Keratinocyte (primary cell): ENCODE measurements around the gene REN. TPM values are rescaled to one million over a fixed set of nuclear protein-coding genes. Genes with fewer than 3 reads are reported as not detected.

Experiments
- DNase-seq: peaks from one replicate; pipeline ENCODE4 v3.0.0-alpha.2; 2011; ENCODE audit warnings: low read depth, missing footprints, low spot score
- FAIRE-seq: peaks from 2 replicates; lab custom pipeline; 2011; peaks lifted over from hg19 to GRCh38; lab: Jason Lieb, UNC
- H2AFZ ChIP-seq: 2 replicates; pipeline ENCODE4 v1.6.0; 2012; ENCODE audit warnings: low read length, control low read depth, inconsistent platforms; ENCODE audit not compliant: control insufficient read depth
- H3K27ac ChIP-seq: 2 replicates; pipeline ENCODE4 v1.5.1; 2011; ENCODE audit warnings: low read length; ENCODE audit not compliant: control insufficient read depth, insufficient read depth
- H3K27me3 ChIP-seq: 3 replicates; pipeline ENCODE4 v1.6.0; 2011; ENCODE audit warnings: low read length; ENCODE audit not compliant: control insufficient read depth, insufficient read depth; ENCODE audit errors: extremely low read depth
- H3K36me3 ChIP-seq, 2 experiments: 2 replicates in 1 of 2; 3 replicates in 1 of 2; pipeline ENCODE4 v1.5.1; 2011; ENCODE audit warnings: low read length in 2 of 2, mild to moderate bottlenecking in 1 of 2; ENCODE audit not compliant: control insufficient read depth in 2 of 2, insufficient read depth in 2 of 2; ENCODE audit errors: extremely low read depth in 1 of 2
- H3K4me1 ChIP-seq: 3 replicates; pipeline ENCODE4 v1.5.1; 2011; ENCODE audit warnings: low read length; ENCODE audit not compliant: control insufficient read depth, insufficient read depth; ENCODE audit errors: extremely low read depth
- H3K4me2 ChIP-seq: 3 replicates; pipeline ENCODE4 v1.6.0; 2011; ENCODE audit warnings: low read depth, low read length; ENCODE audit not compliant: control insufficient read depth, insufficient read depth; ENCODE audit errors: extremely low read depth
- H3K4me3 ChIP-seq, 3 experiments: fragments of 200-600 bp in 1 of 3; sonication (generic) in 1 of 3; 2 replicates in 2 of 3; 3 replicates in 1 of 3; pipeline ENCODE4 v1.5.1; 2011 to 2016; ENCODE audit warnings: low read length in 3 of 3, mild to moderate bottlenecking in 3 of 3, control low read depth in 2 of 3, inconsistent platforms in 1 of 3, low read depth in 1 of 3, mixed read lengths in 1 of 3, mixed run types in 1 of 3, moderate library complexity in 1 of 3; ENCODE audit not compliant: control insufficient read depth in 2 of 3, insufficient read depth in 2 of 3; ENCODE audit errors: extremely low read depth in 1 of 3
- H3K79me2 ChIP-seq: 2 replicates; pipeline ENCODE4 v1.6.0; 2012; ENCODE audit warnings: low read length; ENCODE audit not compliant: control insufficient read depth, insufficient read depth
- H3K9ac ChIP-seq: 3 replicates; pipeline ENCODE4 v1.6.0; 2011; ENCODE audit warnings: low read length; ENCODE audit not compliant: control insufficient read depth, insufficient read depth; ENCODE audit errors: extremely low read depth
- H3K9me1 ChIP-seq: 3 replicates; pipeline ENCODE4 v1.6.0; 2011; ENCODE audit warnings: low read length; ENCODE audit not compliant: control insufficient read depth, insufficient read depth; ENCODE audit errors: extremely low read depth
- H3K9me3 ChIP-seq: 2 replicates; pipeline ENCODE4 v1.5.1; 2012; ENCODE audit warnings: low read depth, low read length; ENCODE audit not compliant: control insufficient read depth
- H4K20me1 ChIP-seq: 3 replicates; pipeline ENCODE4 v1.6.0; 2011; ENCODE audit warnings: low read length; ENCODE audit not compliant: control insufficient read depth, insufficient read depth; ENCODE audit errors: extremely low read depth
- CTCF ChIP-seq, 3 experiments: IDR thresholded peaks in 1 of 3; conservative IDR thresholded peaks in 1 of 3; optimal IDR thresholded peaks in 1 of 3; 2 replicates in 2 of 3; 3 replicates in 1 of 3; pipeline versions ENCODE3 to v1.5.1; 2011; ENCODE audit warnings: low read length in 3 of 3, mild to moderate bottlenecking in 3 of 3, moderate library complexity in 2 of 3, control low read depth in 1 of 3, inconsistent platforms in 1 of 3; ENCODE audit not compliant: insufficient read depth in 2 of 3; ENCODE audit errors: extremely low read depth in 1 of 3
- EZH2 ChIP-seq: IDR thresholded peaks from one replicate; pipeline ENCODE4 v1.6.1; 2012; ENCODE audit warnings: inconsistent platforms, mild to moderate bottlenecking, low read length, moderate library complexity
- dilution Hi-C: fragments of 300-500 bp; cut with MboI; formaldehyde crosslinking; loops from one replicate; pipeline ENCODE4 v1.7.0; 2020; ENCODE audit warnings: low sequenced_read_pairs; ENCODE audit not compliant: extremely low pct_ligation_motif_present
- polyA plus RNA-seq, 5 experiments: library from polyadenylated mRNA; depleted of rRNA in 3 of 5; stranded (reverse) in 3 of 5; stranded (forward) in 1 of 5; unstranded in 1 of 5; fragments of >200 nt; gene quantifications; 1 replicate in 1 of 5; 2 replicates in 3 of 5; 3 replicates in 1 of 5; pipeline versions ENCODE4 v1.2.1 to v1.2.3, GENCODE V29; 2011 to 2012; ENCODE audit warnings: missing spikeins in 2 of 5, low read depth in 1 of 5, low replicate concordance in 1 of 5

REN gene
- polyA plus RNA-seq, 1 donor (not counting 4 experiments of a cell fraction or from before 2014, with no cell fraction given): not detected

DNA sequence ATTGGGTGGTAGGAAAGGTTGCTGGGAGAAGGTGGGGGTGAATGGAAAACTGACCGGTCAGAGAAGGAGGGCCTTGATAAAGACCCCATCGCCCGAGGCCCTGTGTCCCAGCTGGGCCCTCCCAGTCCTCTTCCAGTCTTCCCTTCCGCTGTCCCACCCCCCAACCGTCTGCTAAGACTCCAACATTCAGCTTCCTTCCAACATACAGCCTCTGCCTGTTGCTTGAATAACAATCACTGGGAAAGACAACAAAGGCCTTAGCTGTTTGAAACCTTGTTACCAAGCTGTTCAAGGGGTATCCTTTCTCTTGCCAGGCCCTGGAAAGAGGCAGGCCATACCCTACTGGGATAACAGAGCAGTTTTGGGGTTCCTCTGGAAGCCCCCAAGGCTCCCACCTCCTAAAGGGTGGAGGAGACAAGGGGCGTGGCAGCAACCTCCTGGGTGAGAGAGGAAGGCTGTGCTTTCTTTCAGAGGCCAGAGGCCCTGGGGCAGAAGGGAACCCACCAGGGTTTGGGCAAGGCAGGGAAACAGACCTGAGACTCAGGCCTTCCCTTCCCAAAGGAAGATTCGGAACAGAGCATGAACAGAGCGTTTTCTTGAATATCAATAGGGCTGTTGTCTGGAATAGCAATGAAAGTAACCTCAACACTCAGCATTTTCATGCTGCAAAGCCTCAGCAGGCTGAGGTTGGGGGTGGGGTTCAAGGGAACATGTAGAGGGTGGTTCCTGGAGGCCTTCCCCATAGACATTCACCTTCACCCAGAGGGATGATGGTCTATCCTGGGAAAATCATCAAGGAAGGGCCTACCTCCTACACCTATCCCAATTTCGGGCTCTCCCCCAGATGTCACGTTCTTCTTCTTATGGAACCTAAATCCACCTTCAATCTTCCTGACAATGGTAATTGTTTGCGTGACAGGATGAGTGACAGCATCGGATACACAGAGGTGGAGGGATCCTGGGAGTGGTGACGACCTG is 18.4 kb downstream of the REN start:
- FAIRE-seq (no peak), DNase-seq (no peak)
- Histone ChIP-seq H3K4me1 (peaks cover 16% of the 10 kb centered on the region), H2AFZ (no peak overlapping the region), H3K9me3 (no peaks in the 10 kb centered on the region), H3K79me2 (no peaks in the 10 kb centered on the region), H3K27me3 (no peaks in the 10 kb centered on the region), H3K9ac (no peak overlapping the region), H4K20me1 (no peaks in the 10 kb centered on the region), H3K4me3 (no peak overlapping the region), H3K4me2 (no peak overlapping the region), H3K9me1 (no peaks in the 10 kb centered on the region), H3K36me3 (no peaks in the 10 kb centered on the region), H3K27ac (no peak overlapping the region)
- dilution Hi-C loops: loop anchor here (25.0 kb wide), 1 partner anchor 285 kb away; the partner anchor contains the start of gene SNRPE
- TF ChIP-seq EZH2 (no peak), CTCF (optimal IDR thresholded peaks at IDR 0.05 in 1 of 3, IDR thresholded peaks at IDR 0.05 in 1 of 3, conservative IDR thresholded peaks at IDR 0.05 in 1 of 3; ENCODE audit: extremely low read depth in 1 of 3, insufficient read depth in 2 of 3, low read length in 3 of 3) (no peak)

GRCh38 chr1:204146965-204147364 is 19.2 kb downstream of the REN start:
- Histone ChIP-seq H3K79me2 (no peaks in the 10 kb centered on the region), H3K36me3 (no peaks in the 10 kb centered on the region), H3K9me3 (no peaks in the 10 kb centered on the region), H3K9ac (no peak overlapping the region), H3K27ac (no peak overlapping the region), H3K4me2 (no peak overlapping the region), H4K20me1 (no peaks in the 10 kb centered on the region), H2AFZ (no peak overlapping the region), H3K27me3 (no peaks in the 10 kb centered on the region), H3K4me3 (no peak overlapping the region), H3K4me1 (peaks cover 13% of the 10 kb centered on the region), H3K9me1 (no peaks in the 10 kb centered on the region)
- DNase-seq (no peak), FAIRE-seq (no peak)
- dilution Hi-C loops: loop anchor here (25.0 kb wide), 1 partner anchor 285 kb away; the partner anchor contains the start of gene SNRPE
- TF ChIP-seq CTCF (optimal IDR thresholded peaks at IDR 0.05 in 1 of 3, IDR thresholded peaks at IDR 0.05 in 1 of 3, conservative IDR thresholded peaks at IDR 0.05 in 1 of 3; ENCODE audit: extremely low read depth in 1 of 3, insufficient read depth in 2 of 3, low read length in 3 of 3): no peak
- no peak for TF ChIP-seq EZH2
